ENCODE data around the gene PCTP.

Gene PCTP

GRCh38 chr17:55727920-55728319 lies 22.9 kb upstream of the PCTP start:
- no peak for DNase-seq (ENCODE audit: low spot score)

DNA sequence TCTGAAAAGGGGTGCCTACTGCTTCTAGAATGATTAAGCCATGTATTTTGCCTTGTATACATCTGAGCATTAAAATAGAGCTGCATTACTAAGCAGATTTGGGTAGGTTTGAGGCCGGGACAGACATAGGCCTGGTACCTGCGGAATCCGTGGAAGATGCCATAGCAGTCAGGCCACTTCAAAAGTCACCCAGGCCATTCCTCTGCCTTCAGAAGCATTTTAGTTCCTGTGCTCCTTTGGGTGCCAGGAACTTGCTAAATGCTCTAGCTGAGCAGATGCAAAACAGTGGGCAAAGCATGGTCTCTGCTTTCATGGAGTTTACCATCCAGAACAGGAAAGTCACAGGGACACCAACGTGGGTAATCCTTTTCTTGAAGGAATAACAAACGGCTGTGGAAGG lies 22.5 kb upstream of the PCTP start:
- no peak for DNase-seq (ENCODE audit: low spot score)

GRCh38 chr17:55728833-55729232 lies 22.0 kb upstream of the PCTP start:
- DNase-seq (ENCODE audit: low spot score) = no peak

GRCh38 chr17:55729484-55729883 lies 21.4 kb upstream of the PCTP start:
- no peak for DNase-seq (ENCODE audit: low spot score)

DNA sequence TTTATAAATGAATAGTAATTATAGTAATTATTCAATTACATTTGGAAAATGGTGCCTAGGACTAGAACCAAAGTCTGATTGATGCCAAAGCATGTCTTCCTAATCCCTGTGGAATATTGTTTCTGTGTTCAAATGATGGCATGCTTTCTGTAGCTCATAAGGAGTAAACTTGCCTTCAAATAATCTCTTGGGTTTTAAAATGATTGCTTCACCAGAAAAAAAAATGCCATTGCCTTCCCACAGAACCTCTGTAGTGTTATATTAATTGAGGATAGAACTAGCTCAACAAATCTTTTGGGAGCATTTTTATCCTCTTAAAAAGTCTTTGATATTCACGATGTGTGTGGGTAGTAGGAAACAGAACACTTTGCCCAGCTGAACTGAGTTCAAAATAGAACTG lies 20.5 kb upstream of the PCTP start:
- no peak for DNase-seq (ENCODE audit: low spot score)

DNA sequence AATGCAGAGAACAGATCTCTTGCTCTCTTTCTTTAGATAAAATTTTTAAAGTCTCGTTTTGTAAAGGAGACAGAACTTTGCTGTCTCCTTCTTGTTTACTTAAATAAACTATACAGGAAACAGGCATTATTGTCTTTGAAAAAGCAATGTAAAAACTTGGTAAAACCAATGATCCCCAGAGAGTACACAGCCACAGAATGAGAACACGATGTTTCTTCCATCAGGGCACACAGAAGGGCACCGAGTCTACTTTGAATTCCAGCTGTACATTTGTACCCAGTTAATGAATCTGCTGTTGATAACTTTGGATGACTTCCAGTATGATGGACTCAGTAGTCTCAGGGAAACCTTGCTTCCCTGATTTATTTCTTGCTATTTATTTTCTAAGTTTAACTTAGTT lies 20.0 kb upstream of the PCTP start:
- DNase-seq (ENCODE audit: low spot score) = no peak

- no peak for DNase-seq (ENCODE audit: low spot score)
These were observed 19.1 kb upstream of the PCTP start for GRCh38 chr17:55731586-55732250.

DNA sequence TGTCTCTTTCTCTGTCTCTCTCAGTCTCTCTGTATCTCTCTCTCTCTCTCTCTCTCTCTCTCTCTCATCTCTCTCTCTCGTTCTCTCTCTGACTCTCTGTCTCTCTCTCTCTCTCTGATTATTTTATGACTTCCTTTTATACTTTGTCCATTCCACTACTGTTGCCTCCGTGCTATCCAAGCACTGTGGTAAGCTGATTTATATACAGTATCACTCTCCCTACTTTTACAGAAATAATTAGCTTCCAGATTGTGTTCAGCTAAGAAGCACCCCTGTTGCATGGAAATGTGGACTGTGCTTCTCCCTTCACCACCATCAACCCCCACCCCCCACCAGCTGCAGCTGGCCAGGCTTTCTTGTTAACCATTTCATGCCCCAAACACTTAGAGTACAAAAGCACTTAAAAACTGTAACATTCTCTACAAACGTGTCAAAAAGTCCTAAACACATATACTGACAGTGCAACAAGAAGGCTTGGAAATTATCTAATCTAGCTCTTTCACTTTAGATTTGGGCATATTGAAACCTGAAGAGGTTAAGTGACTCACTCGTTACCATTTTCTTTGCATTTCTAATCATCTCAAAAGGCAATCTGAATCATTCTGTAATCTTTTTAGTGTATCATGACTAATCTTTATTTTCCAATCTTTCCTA lies 16.6 kb upstream of the PCTP start:
- DNase-seq (ENCODE audit: low spot score) = no peak

- peak; percentile 22 for DNase-seq (ENCODE audit: low spot score)
These were observed 15.0 kb upstream of the PCTP start for GRCh38 chr17:55735731-55736405.

GRCh38 chr17:55737976-55738501 lies 12.8 kb upstream of the PCTP start:
- no peak for DNase-seq (ENCODE audit: low spot score)

DNA sequence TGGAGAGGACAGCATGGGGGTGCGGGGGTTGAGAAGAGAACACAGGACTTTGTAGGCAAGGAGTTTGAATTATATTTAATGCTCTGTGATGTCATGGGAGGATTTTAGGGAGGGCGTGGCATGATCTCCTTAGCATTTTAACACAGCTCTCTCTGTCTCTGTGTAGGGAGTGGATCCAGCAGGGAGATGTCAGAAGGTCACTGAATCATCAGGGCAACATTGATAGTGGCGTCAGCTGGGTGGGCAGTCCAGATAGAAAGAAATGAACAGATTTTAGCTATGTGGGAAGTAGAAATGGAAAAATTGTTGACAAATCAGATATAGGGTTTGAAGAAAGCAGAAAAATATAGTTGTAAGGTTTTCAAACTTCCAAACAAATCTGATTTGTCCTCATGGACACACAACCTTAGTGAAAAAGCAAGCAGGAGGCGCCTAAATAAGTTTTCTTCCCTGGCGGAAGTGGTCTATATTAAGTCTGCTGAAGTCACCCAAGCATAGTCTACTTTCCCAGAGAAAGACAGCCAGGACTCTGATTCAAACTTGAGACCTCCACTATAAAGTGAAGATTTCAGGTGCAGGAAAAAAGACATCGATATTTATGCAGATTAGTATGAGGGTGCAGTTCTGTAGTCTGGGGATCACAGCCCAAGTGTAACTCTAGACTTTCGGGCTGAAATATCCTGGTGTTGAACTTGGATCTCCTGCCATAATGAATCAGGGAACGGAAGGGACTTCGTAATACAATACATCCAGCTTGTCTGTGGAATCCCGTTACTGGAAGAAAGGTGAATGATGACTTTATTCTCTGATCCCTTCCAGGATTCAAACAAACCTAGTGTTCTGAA lies 10.1 kb upstream of the PCTP start:
- DNase-seq (ENCODE audit: low spot score) = no peak

DNA sequence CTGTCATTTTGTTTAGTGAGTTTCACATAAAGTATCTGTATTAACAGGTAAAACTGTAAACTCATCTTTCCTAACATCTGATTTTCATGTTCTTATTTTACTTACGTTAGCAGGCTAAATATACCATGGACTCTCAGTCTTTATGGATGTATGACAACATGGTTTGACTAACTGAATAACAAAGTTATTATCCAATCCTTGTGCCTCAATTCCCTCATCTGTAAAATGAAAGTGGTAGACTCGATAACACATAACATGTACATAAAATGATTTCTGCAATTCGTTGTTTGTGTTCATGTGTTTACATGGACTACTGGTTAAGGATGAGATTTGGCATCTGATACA lies 9.5 kb upstream of the PCTP start:
- no peak for DNase-seq (ENCODE audit: low spot score)

- DNase-seq (ENCODE audit: low spot score) = no peak
These were observed 8.4 kb upstream of the PCTP start for GRCh38 chr17:55742272-55743102.

- no peak for DNase-seq (ENCODE audit: low spot score)
These were observed 7.7 kb upstream of the PCTP start for GRCh38 chr17:55743103-55743679.

GRCh38 chr17:55745258-55745657 lies 5.6 kb upstream of the PCTP start:
- DNase-seq (ENCODE audit: low spot score) = no peak

DNA sequence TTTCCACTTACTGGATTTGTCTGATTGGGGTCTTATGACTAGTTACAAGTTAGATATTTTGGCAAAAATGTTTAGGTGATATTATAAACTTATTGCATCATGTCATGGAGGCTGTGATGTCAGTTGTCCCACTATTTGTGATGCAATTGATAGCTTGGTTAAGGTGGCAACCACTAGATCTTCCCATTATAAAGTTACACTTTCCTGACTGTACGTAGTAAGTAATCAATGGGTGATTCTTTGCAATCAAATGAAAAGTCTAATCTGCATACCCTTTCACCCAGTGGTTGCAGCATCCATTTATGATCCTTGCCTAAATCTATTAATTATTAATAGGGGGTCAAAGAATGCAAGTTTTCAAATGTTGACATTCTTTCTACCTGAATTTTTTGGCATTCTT lies 4.4 kb upstream of the PCTP start:
- no peak for DNase-seq (ENCODE audit: low spot score)

GRCh38 chr17:55747209-55747608 lies 3.6 kb upstream of the PCTP start:
- DNase-seq (ENCODE audit: low spot score) = no peak

- DNase-seq (ENCODE audit: low spot score) = no peak
These were observed 2.0 kb upstream of the PCTP start for GRCh38 chr17:55748841-55749240.

GRCh38 chr17:55749985-55750384 lies 866 bp upstream of the PCTP start:
- no peak for DNase-seq (ENCODE audit: low spot score)

GRCh38 chr17:55751720-55752250 lies 934 bp downstream of the PCTP start:
- no peak for DNase-seq (ENCODE audit: low spot score)

DNA sequence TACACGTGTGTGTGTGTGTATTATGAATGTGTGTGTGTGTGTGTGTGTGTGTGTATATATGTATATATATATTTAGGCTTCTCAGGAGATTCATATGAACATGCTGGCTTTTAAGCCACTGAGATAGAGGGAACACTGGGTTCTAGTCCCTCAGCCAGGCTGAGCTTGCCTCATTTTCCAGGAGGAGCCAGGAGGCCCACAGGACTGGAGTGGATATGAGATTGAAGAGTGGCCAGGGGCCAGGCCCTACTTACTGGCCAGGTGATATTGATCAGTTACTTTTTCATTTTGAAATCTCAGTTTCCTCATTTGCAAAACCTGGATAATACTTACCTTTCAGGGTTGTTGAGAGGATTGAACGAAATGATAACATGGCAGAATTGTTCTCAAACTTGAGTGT lies 5.8 kb downstream of the PCTP start:
- no peak for DNase-seq (ENCODE audit: low spot score)
